Lower leg skin (tissue), 4 donors: ENCODE measurements around the gene EXOSC10. TPM values are rescaled to one million over a fixed set of nuclear protein-coding genes. Genes with fewer than 3 reads are reported as not detected.
"Not testable (repeated sequence)": the region's sequence is repeated elsewhere in the genome, so short reads cannot be mapped to it uniquely, and the experiment has no call there.

Experiments
- DNase-seq, 2 donors: peaks; one replicate each; pipeline ENCODE4 v3.0.0-alpha.2; 2019; ENCODE audit warnings: low spot score in 2 of 2
- H3K4me3 ChIP-seq: fragments of 200-600 bp; sonication (generic); 2 replicates; pipeline ENCODE4 v1.5.1; 2017; ENCODE audit warnings: mild to moderate bottlenecking, low read depth; ENCODE audit not compliant: poor library complexity, severe bottlenecking
- CTCF ChIP-seq, 3 donors: fragments of 450-650 bp; IDR thresholded peaks; one replicate each; pipeline ENCODE4 v1.5.1; 2016; ENCODE audit warnings: antibody characterized with exemption in 3 of 3, mild to moderate bottlenecking in 3 of 3, moderate library complexity in 2 of 3
- POLR2A ChIP-seq, 2 donors: fragments of 450-650 bp; IDR thresholded peaks; one replicate each; pipeline ENCODE4 v1.6.1; 2016 to 2017; ENCODE audit warnings: antibody characterized with exemption in 2 of 2, mild to moderate bottlenecking in 1 of 2, moderate library complexity in 1 of 2
- WGBS, 2 donors: methylation state at CpG; one replicate each; pipeline ENCODE4 v1.1.5; 2018; 5-methylcytosine and 5-hydroxymethylcytosine counted together
- intact Hi-C: fragments of 100-400 bp; cut with DNase I; formaldehyde crosslinking; loops from one replicate; pipeline ENCODE4 v1.15.0; 2023; ENCODE audit warnings: low total_unique reads
- total RNA-seq, 4 donors: library from RNA; depleted of rRNA; stranded (reverse); fragments of >200 nt; gene quantifications; one replicate each; pipeline ENCODE4 v1.1.0, GENCODE V29; 2016

The EXOSC10 gene
- total RNA-seq, 4 donors from 2014 or later = 51.8 to 78.1 (median 65.3) TPM

- no peak overlapping the region for H3K4me3 ChIP-seq
- TF ChIP-seq CTCF (IDR thresholded peaks at IDR 0.05) (no peak), POLR2A (IDR thresholded peaks at IDR 0.05) (no peak)
- 86 to 87% methylated on average over 17 of the region's 17 CpGs for WGBS, 2 donors
- peak in 1 of 2 donors; percentile 53 for DNase-seq
- intact Hi-C loops = no loop called here
These were observed 30.8 kb downstream of the EXOSC10 start for GRCh38 chr1:11068600-11069473.

- WGBS, 2 donors = 77 to 85% methylated on average over 18 of the region's 18 CpGs
- intact Hi-C loops = no loop called here
- TF ChIP-seq CTCF (IDR thresholded peaks at IDR 0.05) (no peak), POLR2A (IDR thresholded peaks at IDR 0.05) (no peak)
- H3K4me3 ChIP-seq = no peak overlapping the region
- peak in 1 of 2 donors; percentile 81 for DNase-seq
These were observed 31.7 kb downstream of the EXOSC10 start for GRCh38 chr1:11067716-11068599.

GRCh38 chr1:11065796-11066195 lies 33.9 kb downstream of the EXOSC10 start:
- TF ChIP-seq POLR2A (IDR thresholded peaks at IDR 0.05) (no peak), CTCF (IDR thresholded peaks at IDR 0.05) (no peak)
- peak in 1 of 2 donors; percentile 14 for DNase-seq
- no peak overlapping the region for H3K4me3 ChIP-seq
- 100% methylated on average over 1 of the region's 1 CpG for WGBS, 2 donors
- intact Hi-C loops = no loop called here

- no peak for TF ChIP-seq CTCF (IDR thresholded peaks at IDR 0.05)
- TF ChIP-seq POLR2A (IDR thresholded peaks at IDR 0.05) = no peak
- DNase-seq = peak in 1 of 2 donors; percentile 34
- intact Hi-C loops = no loop called here
- 94 to 99% methylated on average over 3 of the region's 3 CpGs for WGBS, 2 donors
- no peak overlapping the region for H3K4me3 ChIP-seq
These were observed 34.7 kb downstream of the EXOSC10 start for GRCh38 chr1:11064942-11065341.

- 76 to 88% methylated on average over 18 of the region's 18 CpGs for WGBS, 2 donors
- H3K4me3 ChIP-seq, intact Hi-C loops: not testable (repeated sequence)
- peak in 1 of 2 donors; percentile 64 for DNase-seq
These were observed 35.6 kb downstream of the EXOSC10 start for GRCh38 chr1:11063937-11064537.
